GM18517 (cell line): ENCODE results near the gene SPIB.
"Not testable (repeated sequence)": the region's sequence is repeated elsewhere in the genome, so short reads cannot be mapped to it uniquely, and the experiment has no call there.

Experiments
- ATAC-seq: cut with Tn5 transposase; IDR thresholded peaks from one replicate; pipeline ENCODE4 v1.9.1; 2021; ENCODE audit warnings: mild to moderate bottlenecking, moderate library complexity; ENCODE audit not compliant: unreplicated experiment

The SPIB gene

DNA sequence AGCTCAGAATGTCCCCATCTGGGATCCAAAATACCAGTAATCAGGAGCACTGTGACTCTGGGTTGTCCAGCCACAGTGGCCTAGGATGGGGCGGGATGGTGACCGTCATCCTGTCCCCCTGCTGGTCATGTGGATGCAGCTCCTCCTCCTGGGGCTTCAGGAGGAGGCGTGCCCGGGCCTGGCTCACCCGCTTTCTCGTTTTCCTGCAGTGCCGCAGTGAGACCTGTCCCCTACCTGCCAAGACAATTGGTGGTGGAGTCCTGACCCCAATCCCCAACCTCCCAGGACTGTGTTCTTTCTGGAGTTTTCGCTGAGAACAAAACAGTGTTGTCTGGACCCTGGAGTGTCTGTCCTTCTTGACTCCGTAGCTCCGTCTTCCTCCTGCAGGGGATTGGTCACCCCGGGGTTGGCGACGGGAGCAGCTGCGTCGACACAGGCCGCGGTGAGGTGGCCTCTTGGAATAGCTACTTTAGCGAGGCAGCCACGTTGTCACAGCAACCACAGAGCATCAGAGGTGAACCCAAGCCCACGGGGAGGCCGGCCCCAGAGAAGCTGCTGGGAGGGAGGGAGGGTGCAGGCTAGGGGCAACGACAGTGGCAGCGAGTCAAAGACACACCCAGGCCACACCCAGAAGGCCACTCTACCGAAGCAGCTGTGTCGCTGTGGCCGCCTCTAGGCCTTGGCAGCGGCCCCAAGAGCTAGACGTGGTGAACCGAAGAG, 47.4 kb downstream of the SPIB start:
- ATAC-seq, result no peak

DNA sequence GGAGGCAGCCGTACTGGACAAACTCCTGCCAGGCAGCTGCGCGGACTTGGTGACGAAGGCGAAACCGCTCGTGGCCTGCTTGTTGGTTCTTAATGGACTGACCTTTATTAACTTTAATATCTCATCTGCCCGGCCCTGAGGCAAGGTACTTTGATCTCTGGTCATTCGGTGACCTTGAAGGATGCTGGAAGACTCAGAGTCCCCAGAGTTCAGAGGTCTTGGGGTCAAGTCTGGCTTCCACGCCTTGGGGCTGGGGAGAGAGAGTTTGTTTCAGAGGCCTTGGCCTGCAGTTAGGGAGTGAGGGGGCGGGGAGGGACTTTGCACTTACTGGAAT, 47.9 kb downstream of the SPIB start:
- no peak for ATAC-seq

DNA sequence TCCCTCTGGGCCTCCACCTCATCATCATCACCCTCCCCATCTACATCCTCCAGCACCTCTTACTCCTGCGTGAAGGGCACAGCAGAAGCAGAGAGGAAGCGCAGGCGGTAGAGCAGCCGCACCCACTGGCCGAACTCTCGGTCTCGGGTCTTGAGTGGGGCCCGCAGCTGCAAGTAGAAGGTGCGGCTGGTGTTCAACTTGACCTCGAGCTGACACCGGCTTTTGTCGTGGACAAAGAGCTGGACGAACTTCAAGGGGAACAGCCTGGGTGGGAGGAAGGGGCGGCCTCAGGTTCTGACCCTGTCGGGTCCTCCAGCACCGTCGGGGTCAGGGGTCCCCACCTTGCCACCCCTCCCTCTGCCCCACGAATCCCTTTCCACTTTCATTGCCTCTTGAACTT, 48.8 kb downstream of the SPIB start:
- no peak for ATAC-seq

DNA sequence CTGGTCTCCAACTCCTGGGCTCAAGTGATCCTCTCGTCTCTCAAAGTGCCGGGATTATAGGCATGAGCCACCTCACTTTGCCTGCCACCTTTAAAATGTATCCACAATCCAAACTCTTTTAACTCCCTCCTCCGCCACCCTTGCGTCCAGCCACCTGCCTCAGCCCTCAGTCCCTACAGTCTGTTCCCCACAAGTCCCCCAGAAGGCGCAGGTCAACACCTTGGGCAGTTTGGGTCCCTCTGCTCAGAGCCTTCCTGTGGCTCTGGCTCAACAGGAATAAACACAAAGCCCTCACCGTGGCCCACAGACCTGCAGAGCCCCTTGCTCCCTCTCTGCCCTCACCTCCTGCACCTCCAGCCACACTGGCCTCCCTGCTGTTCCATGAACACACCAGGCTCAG, 50.1 kb downstream of the SPIB start:
- no peak for ATAC-seq

DNA sequence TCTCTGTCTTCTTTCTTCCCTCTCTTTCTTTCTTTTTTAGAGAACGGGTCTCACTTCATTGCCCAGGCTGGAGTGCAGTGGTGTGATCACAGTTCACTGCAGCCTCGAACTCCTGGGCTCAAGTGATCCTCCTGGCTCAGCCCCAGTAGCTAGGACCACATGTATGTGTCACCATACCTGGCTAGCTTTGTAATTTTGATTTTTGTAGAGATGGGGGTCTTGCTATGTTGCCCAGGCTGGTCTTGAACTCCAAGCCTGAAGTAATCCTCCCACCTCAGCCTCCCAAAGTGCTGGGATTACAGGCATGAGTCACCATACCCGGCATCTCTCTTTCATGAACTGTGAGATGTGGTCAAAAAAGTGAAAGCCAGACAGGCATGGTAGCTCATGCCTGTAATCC, 54.6 kb downstream of the SPIB start:
- not testable (repeated sequence) for ATAC-seq

DNA sequence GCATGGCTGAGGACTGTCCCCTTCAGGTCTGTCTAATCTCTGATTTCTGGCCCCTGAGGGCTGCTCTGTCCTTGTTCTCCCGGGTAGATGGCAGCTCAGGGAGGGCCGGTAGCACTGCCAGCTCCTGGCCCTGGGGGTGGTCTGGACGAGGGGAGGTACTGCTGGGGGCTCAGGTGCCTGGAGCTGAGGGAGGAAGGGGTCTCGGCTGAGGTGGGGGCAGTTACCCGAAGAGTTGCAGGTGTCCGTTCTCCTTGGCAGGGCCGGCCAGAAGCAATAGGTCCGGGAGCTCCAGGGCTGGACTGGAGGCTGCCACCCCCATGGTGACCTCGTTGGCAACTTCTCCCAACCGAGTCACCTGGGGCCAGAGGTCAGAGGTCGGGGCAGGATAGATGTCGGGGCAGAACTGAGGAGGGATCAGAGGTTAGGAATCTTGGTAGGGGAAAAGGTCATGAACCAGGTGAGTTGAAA, 56.4 kb downstream of the SPIB start:
- no peak for ATAC-seq

DNA sequence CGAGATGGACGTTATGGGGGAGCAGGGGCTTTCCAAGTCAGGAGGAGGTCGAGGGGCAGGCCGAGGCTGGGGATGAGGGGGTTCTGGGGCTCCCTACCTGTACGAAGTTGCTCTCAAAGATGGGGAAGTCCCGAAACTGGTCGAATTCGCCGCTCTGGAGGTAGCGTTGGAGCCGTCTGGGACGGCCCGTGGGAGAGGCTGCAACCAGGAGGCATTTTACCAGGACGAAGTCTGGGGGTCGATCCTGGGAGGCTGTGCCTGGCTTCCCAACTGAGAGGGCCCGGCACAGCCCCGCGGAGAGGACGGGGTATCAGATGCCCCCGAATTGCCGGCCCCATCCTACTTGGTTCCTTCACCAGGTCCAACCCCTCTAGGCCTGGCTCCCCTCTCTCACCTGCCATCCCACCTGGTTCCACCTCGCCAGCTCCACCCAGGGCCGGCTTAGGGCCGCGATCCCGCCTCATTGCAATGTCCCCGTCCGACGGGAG, 57.0 kb downstream of the SPIB start:
- no peak for ATAC-seq

DNA sequence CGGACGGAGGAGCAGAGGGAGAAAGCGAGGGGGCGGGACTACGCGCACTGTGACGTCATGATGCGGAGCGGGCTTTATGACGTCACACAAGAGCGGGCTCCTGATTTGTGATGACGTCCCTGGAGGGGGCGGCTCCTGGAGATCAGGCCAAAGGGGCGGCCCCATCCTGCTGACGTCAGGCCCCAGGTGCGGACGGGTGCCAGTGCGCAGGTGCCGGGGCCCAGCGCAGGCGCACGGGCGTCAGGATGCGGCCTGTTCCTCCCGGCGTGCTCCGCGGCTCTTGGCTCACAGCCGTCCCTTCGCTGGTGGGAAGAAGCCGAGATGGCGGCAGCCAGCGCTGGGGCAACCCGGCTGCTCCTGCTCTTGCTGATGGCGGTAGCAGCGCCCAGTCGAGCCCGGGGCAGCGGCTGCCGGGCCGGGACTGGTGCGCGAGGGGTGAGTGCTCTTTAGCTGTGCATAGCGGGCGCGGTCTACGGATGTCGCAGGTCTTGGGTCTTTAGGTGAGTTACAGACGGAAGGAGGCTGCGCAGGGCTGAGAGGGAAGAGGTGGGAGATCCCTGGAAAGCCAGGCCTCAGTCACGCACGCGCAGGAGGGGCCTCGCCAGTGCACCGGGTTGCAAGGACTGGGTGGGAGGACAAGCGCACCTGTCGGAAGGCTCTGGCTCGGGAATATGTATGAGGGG, 57.6 kb downstream of the SPIB start, which contains the start of the genes EMC10 and GARIN5A:
EMC10 (plus strand) TSS at position 284 of the 683 bp plus-strand sequence; CDS start at position 322, 38 bp downstream.
GARIN5A (minus strand) TSS at position 625 of the 683 bp plus-strand sequence; CDS start at position 165, 460 bp downstream.
- ATAC-seq, result no peak

DNA sequence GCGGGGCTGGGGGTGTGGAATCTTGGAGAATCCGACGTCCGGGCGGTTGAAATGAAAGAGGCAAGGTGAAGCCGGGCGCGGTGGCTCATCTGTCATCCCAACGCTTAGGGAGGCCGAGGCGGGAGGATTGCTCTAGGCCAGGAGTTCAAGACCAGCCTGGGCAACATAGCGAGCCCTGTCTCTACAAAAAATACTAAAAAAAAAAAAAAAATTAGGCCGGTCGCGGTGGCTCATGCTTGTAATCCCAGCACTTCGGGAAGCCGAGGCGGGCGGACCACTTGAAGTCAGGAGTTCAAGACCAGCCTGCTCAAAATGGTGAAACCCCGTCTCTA, 58.1 kb downstream of the SPIB start:
- no peak for ATAC-seq

DNA sequence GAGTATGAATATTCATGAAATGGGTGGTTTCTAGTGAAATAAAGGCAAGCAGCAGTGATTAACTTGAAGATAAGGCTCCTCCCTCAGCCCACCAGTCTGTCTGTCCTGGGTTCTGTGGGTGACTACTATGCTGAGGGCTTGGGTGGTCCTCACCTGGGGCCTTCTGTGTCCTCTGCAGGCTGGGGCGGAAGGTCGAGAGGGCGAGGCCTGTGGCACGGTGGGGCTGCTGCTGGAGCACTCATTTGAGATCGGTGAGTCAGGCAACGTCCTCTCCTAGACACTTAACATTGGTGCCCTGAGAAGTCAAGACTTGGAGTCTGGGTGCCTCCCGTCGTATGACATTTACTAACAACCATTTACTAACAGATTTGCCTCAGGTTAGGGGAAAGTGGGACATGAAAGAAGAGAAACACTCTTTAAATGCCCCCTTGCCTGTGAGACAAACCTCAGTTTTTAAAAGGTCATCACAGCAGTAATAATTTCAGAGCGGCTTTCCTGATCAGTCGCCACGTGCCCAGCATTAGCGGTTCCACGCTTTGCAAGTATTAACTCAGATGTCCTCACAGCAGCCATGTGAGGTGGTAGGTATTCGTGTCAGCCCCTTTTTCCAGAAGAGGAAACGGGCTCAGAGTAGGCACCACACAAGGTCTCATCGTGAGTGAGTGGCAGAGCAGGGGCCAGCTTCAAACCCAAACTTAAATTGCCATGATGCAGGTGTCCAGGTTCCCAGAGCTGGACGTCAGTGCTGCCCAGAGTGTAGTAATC, 59.2 kb downstream of the SPIB start:
- ATAC-seq, result no peak

DNA sequence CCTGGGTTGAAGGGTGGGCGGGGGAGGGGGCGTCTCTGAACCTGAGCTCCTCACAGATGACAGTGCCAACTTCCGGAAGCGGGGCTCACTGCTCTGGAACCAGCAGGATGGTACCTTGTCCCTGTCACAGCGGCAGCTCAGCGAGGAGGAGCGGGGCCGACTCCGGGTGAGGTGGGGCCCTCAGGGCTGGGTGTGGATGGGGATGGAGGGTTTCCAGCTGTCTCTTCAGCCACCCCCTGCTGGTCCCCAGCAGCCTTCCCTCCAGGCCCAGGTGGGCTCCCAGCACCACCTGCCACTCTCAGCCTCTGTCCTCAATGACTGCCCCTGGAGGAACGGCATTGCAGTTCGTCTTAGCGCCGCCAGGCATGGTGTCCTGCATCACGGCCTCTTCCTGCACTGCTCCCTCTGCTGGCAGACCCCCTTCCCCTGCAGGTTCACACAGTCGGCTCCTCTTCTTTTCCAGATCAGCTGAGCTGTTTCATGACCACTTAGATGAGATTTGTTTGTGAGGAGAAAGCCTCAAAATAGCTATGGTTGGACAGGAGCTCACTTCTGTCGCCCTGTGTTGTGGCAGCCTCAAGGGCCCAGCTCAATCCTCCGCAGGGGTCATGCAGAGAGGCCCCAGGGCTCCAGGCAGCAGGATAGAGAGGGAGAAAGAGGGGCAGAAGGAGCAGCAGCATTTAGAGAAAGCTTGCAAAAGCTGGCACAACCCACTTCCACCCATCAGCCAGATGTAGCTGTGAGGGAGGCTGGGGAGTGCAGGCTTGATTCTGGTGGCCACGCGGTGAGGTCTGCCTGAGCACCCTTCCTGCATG, 60.4 kb downstream of the SPIB start:
- ATAC-seq, result no peak

DNA sequence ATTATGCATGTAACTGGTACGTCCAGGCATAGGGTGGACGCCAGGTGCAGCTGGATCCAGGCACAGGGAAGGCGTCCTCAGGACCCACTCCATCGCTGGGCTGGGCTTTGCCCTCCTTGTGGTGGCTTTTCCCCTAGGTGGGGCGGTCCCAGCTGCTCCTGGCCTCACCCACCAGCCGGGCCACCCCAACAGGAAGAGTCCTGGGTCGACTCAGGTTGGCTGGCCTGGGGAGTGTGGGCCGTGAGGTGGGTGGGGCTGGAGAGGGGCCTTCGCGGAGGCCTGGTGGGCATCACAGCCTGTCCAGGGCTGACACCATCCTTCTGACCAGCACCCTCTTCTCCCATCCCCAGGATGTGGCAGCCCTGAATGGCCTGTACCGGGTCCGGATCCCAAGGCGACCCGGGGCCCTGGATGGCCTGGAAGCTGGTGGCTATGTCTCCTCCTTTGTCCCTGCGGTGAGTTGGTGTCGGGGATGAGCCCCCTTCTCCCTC, 61.1 kb downstream of the SPIB start:
- no peak for ATAC-seq

DNA sequence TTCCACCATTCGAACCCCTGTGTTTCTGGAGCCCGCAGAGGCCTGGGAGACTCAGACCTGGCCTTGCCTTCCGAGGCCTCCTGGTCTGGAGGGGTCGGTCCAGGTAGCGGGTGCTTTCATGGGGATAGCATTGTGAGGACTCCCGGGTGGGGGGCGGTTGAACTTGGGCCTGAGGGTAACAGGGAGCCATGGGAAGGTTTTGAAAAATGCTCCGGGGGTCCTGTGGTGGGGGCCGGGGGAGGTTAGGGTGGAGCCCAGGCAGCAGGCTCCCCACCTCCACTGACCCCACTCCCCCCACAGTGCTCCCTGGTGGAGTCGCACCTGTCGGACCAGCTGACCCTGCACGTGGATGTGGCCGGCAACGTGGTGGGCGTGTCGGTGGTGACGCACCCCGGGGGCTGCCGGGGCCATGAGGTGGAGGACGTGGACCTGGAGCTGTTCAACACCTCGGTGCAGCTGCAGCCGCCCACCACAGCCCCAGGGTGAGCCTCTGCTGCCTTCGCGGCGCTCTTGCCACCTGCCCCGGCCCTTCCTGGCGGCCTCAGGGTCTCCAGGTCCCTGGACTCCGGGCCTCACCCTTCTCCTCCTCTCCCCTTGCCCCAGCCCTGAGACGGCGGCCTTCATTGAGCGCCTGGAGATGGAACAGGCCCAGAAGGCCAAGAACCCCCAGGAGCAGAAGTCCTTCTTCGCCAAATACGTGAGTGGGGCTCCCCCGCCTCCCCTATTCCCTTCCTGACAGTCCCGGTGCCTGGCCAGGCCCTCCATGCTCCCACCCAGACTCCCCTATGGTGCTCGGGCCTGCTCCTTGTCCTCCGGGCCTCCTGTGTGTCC, 61.8 kb downstream of the SPIB start:
- ATAC-seq, result no peak
